Choroid plexus epithelial cell (primary cell): ENCODE results near the gene UBA3.

Source experiments
- DNase-seq: peaks from one replicate; pipeline ENCODE4 v3.0.0-alpha.2; 2010; ENCODE audit warnings: low read depth
- H3K4me3 ChIP-seq: 2 replicates; pipeline ENCODE4 v1.5.1; 2011; ENCODE audit warnings: low read depth, mild to moderate bottlenecking, control low read depth, low read length, moderate library complexity
- CTCF ChIP-seq: conservative IDR thresholded peaks from 2 replicates; pipeline ENCODE4 v1.5.1; 2011; ENCODE audit warnings: low read depth, mild to moderate bottlenecking, control low read depth, inconsistent platforms, low read length, moderate library complexity

UBA3 gene

GRCh38 chr3:69115731-69116130 lies 35.6 kb upstream of the UBA3 start:
- no peak overlapping the region for H3K4me3 ChIP-seq
- TF ChIP-seq CTCF: no peak
- DNase-seq: peak; percentile 50

- H3K4me3 ChIP-seq: no peak overlapping the region
- no peak for TF ChIP-seq CTCF
- no peak for DNase-seq
Observed at GRCh38 chr3:69113536-69113935, 33.4 kb upstream of the UBA3 start.

GRCh38 chr3:69110941-69111546 lies 30.9 kb upstream of the UBA3 start:
- no peak overlapping the region for H3K4me3 ChIP-seq
- no peak for DNase-seq
- no peak for TF ChIP-seq CTCF

- no peak for DNase-seq
- H3K4me3 ChIP-seq: no peak overlapping the region
- no peak for TF ChIP-seq CTCF
Observed at GRCh38 chr3:69108811-69109210, 28.6 kb upstream of the UBA3 start.

- no peak for DNase-seq
- no peak for TF ChIP-seq CTCF
- no peak overlapping the region for H3K4me3 ChIP-seq
Observed at GRCh38 chr3:69107841-69108240, 27.7 kb upstream of the UBA3 start.

GRCh38 chr3:69105320-69105719 lies 25.2 kb upstream of the UBA3 start:
- H3K4me3 ChIP-seq: no peak overlapping the region
- no peak for DNase-seq
- no peak for TF ChIP-seq CTCF

- no peak for DNase-seq
- TF ChIP-seq CTCF: no peak
- no peak overlapping the region for H3K4me3 ChIP-seq
Observed at GRCh38 chr3:69104586-69104985, 24.4 kb upstream of the UBA3 start.
